Measurements from ENCODE around the gene C17orf67.

GRCh38 chr17:56881685-56882295 lies 48.1 kb upstream of the C17orf67 start:
- TF ChIP-seq ZNF324 (CRISPR knock-in tag; IDR thresholded peaks at IDR 0.05) = no peak
- TF ChIP-seq CTCF (IDR thresholded peaks at IDR 0.05 in 2 of 3, conservative IDR thresholded peaks at IDR 0.05 in 1 of 3; ENCODE audit: insufficient read depth in 2 of 3, low read depth in 1 of 3, low read length in 3 of 3) = no peak
- no peak for TF ChIP-seq CTCFL (IDR thresholded peaks at IDR 0.05; ENCODE audit: borderline replicate concordance, insufficient read depth, low read depth, low read length, poor library complexity, severe bottlenecking)

Data from K562 (cell line).